HEK293T (cell line): ENCODE measurements around the gene NRG2.

Source experiments
- ARNT ChIP-seq: fragments of 450-650 bp; IDR thresholded peaks from 2 replicates; pipeline ENCODE4 v1.6.1; 2017; ENCODE audit warnings: mild to moderate bottlenecking
- BHLHE40 ChIP-seq: fragments of 450-650 bp; IDR thresholded peaks from 2 replicates; pipeline ENCODE4 v1.6.1; 2016; ENCODE audit warnings: mild to moderate bottlenecking, moderate library complexity, borderline replicate concordance
- FOXM1 ChIP-seq: fragments of 450-650 bp; IDR thresholded peaks from 2 replicates; pipeline ENCODE4 v1.6.1; 2017; ENCODE audit warnings: mild to moderate bottlenecking, borderline replicate concordance
- HDGF ChIP-seq: fragments of 450-650 bp; IDR thresholded peaks from 2 replicates; pipeline ENCODE4 v1.6.1; 2017; ENCODE audit warnings: antibody characterized with exemption, borderline replicate concordance
- SP1 ChIP-seq: fragments of 450-650 bp; IDR thresholded peaks from 2 replicates; pipeline ENCODE4 v1.6.1; 2017
- SUZ12 ChIP-seq: fragments of 450-650 bp; IDR thresholded peaks from 2 replicates; pipeline ENCODE4 v1.6.1; 2016; ENCODE audit warnings: mild to moderate bottlenecking

- TF ChIP-seq FOXM1 (no peak), HDGF (no peak), SUZ12 (no peak), BHLHE40 (no peak), ARNT (no peak), SP1 (no peak)
These were observed 60.7 kb downstream of the NRG2 start for GRCh38 chr5:139982157-139982974.
